NAMALWA (cell line): ENCODE measurements around the gene NUP54.

ENCODE experiments used
- DNase-seq: peaks from one replicate; pipeline ENCODE4 v3.0.0-alpha.2; 2015; ENCODE audit warnings: low spot score

NUP54 gene

GRCh38 chr4:76147454-76148141, 599 bp downstream of the NUP54 start:
- DNase-seq: peak; percentile 64

- DNase-seq: no peak
These were observed 3.7 kb downstream of the NUP54 start for GRCh38 chr4:76144546-76144945.

GRCh38 chr4:76141241-76141640, 7.0 kb downstream of the NUP54 start:
- DNase-seq: no peak

- DNase-seq: no peak
These were observed 20.4 kb downstream of the NUP54 start for GRCh38 chr4:76127754-76128153.

GRCh38 chr4:76125816-76126215, 22.4 kb downstream of the NUP54 start:
- no peak for DNase-seq

GRCh38 chr4:76120199-76120598, 28.0 kb downstream of the NUP54 start:
- no peak for DNase-seq

- no peak for DNase-seq
These were observed 30.7 kb downstream of the NUP54 start for GRCh38 chr4:76117536-76117935.

GRCh38 chr4:76116821-76117220, 31.4 kb downstream of the NUP54 start:
- no peak for DNase-seq

GRCh38 chr4:76108467-76109181, 39.6 kb downstream of the NUP54 start:
- DNase-seq: peak; percentile 56

GRCh38 chr4:76106442-76106841, 41.8 kb downstream of the NUP54 start:
- DNase-seq: no peak

- no peak for DNase-seq
These were observed 42.5 kb downstream of the NUP54 start for GRCh38 chr4:76105652-76106051.

GRCh38 chr4:76096076-76096475, 52.1 kb downstream of the NUP54 start:
- DNase-seq: no peak

- DNase-seq: no peak
These were observed 52.6 kb downstream of the NUP54 start for GRCh38 chr4:76095568-76095967.

- no peak for DNase-seq
These were observed 57.1 kb downstream of the NUP54 start for GRCh38 chr4:76091052-76091451.

GRCh38 chr4:76090241-76090691, 57.9 kb downstream of the NUP54 start:
- peak; percentile 45 for DNase-seq

- DNase-seq: no peak
These were observed 59.5 kb downstream of the NUP54 start for GRCh38 chr4:76088719-76089118.

GRCh38 chr4:76087007-76087769, 61.0 kb downstream of the NUP54 start:
- DNase-seq: peak; percentile 23

GRCh38 chr4:76084542-76084941, 63.7 kb downstream of the NUP54 start:
- no peak for DNase-seq

- no peak for DNase-seq
These were observed 64.7 kb downstream of the NUP54 start for GRCh38 chr4:76083386-76083988.

GRCh38 chr4:76078033-76078613, 70.1 kb downstream of the NUP54 start:
- no peak for DNase-seq

GRCh38 chr4:76074993-76075600, 73.1 kb downstream of the NUP54 start:
- DNase-seq: no peak

- DNase-seq: no peak
These were observed 73.7 kb downstream of the NUP54 start, which contains the start of gene ART3 for GRCh38 chr4:76074468-76074867. ART3 (plus strand) TSS chr4:76074709; CDS start chr4:76075890, 1,181 bp downstream.
